GM19099 (cell line): ENCODE data around the gene RPS3.

Experiments used
- POLR2A ChIP-seq: IDR thresholded peaks from 3 replicates; pipeline ENCODE4 v1.6.1; 2011; ENCODE audit warnings: low read depth; ENCODE audit not compliant: insufficient read length; ENCODE audit errors: extremely low read depth

Gene RPS3

DNA sequence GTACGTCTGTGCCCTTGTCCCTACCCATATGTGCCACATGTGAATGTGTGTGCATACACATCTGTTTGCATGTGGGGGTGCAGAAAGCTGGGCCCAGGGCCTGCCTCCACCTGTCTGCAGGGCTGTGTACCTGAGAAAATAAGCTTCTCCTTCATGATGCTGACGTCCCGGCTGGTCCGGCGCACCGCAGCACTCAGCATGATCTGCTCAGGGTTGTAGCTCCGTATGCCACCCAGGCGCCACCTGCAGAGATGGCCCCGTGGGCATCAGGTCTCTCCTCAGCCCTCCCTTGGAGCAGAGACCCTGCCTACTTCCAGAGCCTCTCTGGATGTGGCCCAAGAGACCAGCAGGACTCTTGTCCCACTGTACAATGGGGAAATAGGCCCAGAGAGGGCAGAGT lies 37.5 kb downstream of the RPS3 start:
- TF ChIP-seq POLR2A = no peak

DNA sequence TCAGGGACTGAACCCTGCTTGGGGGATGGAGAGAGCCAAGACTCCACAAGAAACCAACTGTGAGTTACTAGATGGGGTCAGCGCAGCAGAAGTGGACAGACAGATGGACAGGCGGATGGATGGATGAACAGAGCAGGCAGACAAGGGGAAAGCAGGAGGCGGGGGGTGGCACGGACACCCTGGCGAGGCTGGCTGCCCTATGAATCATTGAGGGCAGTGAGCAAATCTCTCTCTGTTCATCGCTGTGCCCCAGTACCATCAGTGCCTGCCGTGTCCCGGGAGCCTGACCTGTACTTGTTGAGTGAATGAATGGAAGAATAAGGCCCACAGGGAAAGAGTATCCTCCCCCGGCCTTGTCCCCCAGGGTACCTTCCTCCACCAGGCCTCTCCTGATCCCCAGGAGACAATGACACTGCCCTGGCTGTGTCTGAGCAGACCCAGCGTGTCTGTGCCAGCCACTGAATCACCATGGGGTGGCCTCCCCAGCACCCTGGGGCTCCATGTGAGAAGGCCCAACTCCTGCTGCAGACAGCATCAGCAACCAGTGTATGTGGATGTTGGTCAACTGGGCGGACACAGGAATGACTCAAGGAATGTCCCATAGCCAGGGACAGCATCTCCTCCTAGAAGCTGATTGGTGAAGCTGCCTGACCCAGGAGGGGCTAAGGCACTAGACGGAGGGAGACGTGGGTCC lies 38.8 kb downstream of the RPS3 start:
- TF ChIP-seq POLR2A = no peak

DNA sequence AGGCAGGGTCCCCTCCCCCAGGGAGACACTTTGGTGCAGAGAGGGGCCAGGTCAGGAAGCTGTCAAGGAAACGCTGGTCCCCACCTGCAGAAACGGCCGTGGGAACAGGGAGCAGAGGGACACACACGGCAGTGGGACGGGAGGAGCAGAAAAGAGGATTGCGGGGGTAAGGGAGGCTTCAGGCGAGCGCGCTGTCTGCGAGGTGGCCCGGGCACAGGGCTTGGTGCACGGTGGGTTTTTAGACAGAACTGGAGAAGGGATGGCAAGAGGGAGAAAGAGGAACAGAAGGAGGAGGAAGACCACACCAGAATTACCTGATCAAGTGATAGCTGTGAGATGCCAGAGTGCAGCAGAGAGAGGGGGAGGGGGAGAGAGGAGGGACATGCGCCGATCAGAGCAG lies 39.7 kb downstream of the RPS3 start:
- no peak for TF ChIP-seq POLR2A

DNA sequence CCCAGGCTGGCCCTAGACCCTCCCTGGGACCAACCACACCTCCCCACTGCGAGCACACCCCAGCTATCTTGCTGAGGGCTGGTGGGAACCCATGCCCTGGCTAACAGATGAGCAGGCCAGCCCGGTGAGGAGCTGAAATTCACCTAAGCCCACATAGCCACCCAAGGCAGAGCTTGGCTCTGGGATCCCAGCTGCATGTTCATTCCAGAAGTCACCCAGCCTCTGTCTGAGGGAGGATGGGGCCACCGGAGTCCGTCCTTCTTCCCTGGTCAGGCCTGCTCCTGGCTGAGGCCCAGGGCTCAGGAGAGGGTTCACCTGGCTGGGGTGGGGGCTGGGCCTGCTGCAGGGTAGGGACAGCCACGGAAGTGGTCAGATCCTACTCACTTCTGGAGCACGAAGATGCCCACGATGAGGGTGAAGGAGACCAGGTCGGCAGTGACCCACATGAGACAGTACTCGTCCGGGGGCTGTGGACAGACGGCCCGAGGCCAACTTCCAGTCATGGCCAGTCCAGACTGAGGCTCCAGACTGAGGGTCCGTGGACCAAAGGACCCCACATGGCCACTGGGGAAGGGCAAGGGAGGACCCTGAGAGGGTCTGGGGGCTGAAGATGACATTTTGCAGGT lies 40.3 kb downstream of the RPS3 start:
- no peak for TF ChIP-seq POLR2A

DNA sequence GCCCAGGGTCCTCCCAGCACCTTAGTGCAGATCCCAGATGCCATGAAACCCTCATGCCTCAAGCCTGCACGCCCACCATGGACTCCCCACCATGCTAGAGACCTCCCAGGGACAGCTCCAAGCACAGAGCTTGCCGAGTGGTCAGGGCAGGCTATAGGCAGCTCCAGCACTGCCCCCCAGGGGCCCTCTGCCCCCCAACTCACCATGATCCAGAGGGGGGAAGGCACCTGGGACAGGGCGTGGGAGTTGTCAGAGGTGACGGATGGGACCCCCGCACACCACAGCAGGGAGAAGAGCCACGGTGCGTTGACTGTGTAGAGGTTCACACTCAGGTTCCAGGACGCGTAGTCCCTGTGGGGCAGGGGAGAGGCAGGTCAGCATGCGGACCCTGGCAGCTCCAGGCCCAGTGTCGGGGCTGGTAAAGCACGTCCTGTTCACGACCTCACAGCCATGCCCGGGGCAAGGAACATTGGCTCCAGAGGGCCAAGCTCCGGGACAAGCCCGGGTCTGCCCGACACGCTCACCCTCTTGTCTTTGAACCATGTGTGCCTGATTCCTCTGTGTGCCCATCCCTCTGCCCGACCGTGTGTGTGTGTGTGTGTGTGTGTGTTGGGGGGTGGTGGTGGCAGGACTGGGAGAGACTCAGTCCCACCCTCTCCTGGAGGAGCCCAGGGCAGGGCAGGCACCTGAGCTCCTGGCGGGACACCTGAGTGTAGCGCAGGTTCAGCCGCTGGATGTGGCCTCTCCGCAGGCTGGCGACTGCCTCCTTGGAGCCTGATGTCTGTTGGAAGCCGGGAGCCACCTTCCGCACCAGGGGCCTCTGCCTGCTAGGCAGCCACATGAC lies 41.9 kb downstream of the RPS3 start:
- no peak for TF ChIP-seq POLR2A

DNA sequence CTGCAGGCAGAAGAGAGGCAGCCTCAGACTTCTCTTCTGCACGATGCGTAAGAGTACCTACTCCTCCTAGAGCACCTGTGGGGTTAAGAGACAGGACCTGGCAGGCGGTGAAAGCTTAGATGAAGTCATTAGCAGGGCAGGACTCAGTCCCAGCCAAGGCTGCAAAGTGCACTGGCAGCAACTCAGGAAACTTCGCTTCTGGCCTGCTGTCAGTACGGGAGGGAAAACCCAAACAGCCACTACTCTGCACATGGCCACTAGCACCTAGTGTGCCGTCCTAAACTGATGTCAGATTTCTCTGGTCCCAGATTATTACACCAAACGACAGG lies 42.5 kb downstream of the RPS3 start:
- no peak for TF ChIP-seq POLR2A

DNA sequence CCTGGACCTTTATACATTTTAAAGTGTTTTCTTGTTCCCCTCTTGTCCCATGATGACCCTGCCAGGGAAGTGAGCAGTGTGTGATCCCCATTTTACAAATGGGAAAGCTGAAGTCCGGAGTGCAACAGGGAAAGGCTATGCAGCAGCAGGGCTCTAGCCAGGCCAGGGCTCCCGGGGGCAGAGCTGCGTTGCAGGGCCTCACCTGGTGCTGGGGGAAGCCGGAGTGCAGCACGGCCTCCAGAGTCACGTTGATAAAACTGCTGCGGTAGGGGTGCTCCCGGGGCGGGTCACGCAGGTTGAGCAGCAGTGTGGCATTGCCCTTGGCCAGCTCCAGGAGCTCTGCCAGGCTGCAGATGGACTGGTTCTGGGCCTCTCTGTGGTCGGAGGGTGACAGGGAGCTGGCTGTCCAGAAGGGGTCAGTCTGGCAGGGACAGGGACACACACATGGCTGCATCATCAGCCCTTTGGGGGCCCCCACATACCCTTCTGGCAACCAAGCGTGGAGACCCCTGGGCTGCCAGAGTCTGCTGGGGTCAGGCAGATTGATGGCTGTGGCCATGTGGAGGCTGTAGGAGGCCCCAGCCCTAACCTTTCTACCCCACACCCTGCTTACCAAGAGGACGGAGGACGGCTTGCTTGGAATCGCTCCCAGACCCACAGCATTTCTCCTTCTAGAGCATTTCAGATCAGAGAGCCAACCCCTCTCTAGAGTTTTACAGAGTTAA lies 43.0 kb downstream of the RPS3 start:
- no peak for TF ChIP-seq POLR2A

DNA sequence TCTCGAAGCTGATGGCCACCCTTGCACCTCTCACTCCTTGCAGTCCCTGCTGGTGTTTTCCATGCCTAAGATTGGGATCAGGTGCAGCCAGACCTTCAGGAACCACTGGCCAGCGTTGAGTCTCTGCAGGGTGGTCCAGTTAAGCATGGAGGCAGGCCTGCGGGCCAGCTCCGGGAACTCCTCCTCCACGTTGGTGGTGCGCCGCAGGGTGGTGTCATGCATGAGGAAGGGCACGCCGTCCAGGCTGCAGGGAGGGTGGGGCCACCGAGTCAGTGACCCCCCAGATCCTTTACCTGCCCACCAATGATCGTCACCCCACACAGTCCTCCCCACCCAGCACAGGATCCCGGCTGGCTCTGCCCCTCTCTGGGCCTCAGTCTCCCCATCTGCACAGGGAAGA lies 43.7 kb downstream of the RPS3 start:
- no peak for TF ChIP-seq POLR2A

DNA sequence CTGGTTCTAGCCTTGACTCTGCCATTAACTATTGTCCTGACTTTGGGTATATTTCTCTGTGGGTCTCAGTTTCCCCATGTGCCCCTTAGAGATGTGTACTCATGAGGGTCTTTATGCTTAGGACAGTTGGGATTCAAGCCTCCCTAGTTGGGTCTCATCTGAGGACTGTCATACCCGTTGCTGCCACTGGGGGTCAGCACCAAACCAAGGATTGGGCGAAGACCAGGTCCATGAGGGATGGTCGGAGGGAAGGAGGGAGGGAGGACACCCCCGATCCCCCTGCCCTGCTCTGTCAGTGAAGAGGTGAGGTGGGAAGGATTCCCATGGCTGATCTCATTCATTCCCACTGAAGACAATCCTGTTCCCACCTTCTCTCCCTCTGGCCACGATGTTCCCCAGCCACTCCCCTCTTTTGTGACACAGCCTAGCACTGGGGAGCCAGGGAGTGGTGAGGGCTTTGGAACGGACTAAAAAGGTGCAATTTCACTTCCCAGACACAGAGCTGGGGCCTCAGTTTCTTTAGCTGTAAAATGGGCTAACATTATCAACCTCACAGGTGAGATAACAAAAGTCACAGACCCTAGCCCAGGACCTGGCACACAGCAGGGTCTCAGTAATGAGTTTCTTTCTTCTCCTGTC lies 46.1 kb downstream of the RPS3 start:
- no peak for TF ChIP-seq POLR2A

DNA sequence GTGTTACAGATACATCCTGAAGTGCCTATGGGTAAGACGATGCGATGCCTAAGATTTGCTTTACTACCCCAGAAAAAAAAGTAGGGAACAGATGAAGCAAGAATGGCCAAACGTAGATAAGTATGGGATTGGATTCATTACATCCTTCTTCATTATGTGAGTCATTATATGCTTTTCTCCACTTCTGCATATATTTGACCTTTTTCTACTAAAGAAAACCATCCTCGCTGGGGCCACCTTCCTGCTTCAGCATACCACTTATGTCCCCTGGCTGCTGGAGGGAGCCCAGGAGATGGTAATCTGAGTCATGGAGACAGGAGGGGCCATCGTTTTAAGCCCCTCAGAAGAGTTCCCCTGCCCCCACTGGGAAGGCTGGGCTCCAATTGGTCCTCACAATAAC lies 48.1 kb downstream of the RPS3 start:
- TF ChIP-seq POLR2A = no peak

DNA sequence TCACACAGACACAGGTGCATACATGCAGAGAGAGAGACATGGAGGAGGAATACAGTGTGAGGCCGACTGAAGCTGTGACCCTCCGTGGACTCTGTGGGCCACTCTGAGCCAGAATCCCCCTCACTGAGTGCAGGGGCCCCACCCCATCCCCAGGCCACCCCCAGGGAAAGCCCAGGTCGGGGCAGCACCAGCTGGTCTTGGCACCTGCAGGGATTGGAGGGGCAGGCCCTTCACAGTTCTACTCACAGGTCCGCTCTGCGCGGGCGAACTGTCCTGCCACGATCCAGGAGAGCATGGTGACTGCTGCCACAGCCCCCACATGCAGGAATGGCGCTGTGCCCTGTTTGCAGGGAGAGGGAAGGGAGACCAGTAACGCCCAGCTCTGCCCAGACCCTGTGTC lies 50.0 kb downstream of the RPS3 start:
- no peak for TF ChIP-seq POLR2A

DNA sequence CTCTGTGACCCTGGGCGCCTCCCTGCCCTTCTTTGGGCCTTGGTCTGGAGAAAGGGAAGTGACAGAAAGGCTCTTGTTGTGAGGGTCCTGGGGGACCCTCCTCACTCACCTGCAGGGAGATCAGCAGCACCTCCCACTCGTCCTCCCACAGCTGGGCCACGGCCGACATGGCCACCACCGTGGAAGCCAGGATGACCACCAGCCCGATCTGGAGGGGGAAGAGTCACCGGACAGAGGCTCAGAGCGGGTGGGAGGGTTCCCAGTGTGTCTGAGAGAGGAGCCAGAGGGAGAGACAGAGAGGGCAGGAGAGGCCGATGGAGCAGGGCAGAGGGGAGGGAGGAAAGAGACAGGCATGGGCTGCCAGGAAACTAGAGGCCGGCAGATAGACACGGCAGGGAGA lies 50.5 kb downstream of the RPS3 start:
- TF ChIP-seq POLR2A = no peak

DNA sequence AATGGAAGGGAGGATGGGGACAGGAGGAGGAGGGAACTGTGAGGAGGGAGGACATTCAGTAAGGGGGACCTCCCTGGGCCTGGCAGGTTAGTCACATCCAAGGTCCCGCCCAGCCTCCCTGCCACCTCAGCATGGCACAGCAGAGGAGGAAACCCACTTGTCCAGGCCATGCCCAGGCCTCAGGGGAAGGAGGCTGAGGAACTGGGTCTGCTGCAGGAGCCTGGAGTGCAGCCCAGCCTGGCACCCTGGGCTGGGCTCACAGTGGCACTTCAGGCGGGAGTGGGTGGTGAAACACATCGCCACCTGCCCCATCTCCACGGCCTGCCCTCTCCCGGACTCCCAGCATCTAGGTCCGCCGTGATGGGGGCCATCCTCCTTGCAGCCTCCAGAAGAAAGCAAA lies 50.9 kb downstream of the RPS3 start:
- no peak for TF ChIP-seq POLR2A

DNA sequence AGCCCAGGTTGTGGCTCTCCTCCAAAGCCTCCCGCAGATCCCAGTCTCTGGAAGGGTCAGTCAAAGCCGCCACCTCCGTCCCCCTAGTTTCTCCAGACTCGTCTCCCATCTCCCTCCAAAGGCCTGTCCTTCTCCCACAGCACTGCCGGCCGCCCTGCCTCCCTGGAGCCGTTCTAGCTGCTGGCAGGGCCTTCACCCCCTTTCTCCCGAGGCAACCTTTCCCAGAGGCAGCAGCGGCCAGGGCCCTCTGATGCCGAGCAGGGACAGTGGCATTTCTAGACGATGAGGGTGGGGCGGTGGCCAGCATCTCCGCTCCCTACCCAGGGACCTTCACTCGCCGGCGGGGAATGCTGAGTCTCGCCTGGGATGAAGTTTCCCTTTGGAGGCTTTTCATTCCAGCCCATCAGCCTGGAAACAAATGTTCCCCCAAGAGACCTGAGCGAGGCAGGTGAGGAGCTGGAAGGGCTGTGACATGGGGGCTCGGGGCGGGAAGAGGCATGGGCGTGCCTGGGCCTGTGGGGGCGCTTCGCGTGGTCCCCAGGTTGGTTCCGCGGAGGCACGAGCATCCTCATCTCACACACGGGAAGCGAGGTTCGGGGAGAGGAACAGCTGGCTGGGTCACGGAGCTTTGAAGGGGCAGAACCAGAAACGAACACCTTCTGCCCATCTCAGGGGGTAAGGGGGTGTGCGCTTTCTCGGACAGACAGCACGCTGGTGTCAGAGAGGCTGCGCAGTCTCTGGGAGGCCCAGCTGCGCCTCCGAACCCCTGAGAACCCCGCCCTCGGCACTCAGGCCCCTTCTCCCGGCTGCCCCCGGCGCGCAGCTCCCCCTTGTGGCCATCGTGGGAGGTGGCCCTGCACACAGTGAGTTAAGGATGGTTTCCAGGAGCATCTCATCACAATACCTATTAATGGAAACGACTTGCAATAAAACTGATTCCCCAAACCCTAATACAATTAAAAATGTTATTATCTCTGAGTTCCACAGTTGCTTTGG lies 51.8 kb downstream of the RPS3 start:
- TF ChIP-seq POLR2A = no peak
